Left lung (tissue), 10 donors: ENCODE measurements around the gene PRUNE2. TPM values are rescaled to one million over a fixed set of nuclear protein-coding genes. Genes with fewer than 3 reads are reported as not detected.
A peak's percentile ranks its signal among the peaks of the same experiment; 100 is the strongest.

ENCODE experiments used
- ATAC-seq: fragments of 200-7000 bp; cut with Tn5 transposase; one replicate; pipeline ENCODE4 v1.9.1; 2020; ENCODE audit warnings: moderate library complexity
- DNase-seq, 4 donors: peaks; one replicate each; pipeline ENCODE4 v3.0.0-alpha.2; 2013 to 2020
- H3K27ac ChIP-seq, 2 donors: fragments of 200-600 bp; sonication (generic) in 1 of 2; one replicate each; pipeline versions ENCODE4 v1.5.0 to v1.8.0; 2020 to 2021
- H3K27me3 ChIP-seq, 2 donors: fragments of 200-600 bp; sonication (generic) in 1 of 2; one replicate each; pipeline versions ENCODE4 v1.5.0 to v1.8.0; 2020 to 2021
- H3K36me3 ChIP-seq, 2 donors: fragments of 200-600 bp; sonication (generic) in 1 of 2; one replicate each; pipeline versions ENCODE4 v1.5.0 to v1.8.0; 2020 to 2021
- H3K4me1 ChIP-seq, 2 donors: fragments of 200-600 bp; one replicate each; pipeline ENCODE4 v1.8.0; 2021
- H3K4me3 ChIP-seq, 2 donors: fragments of 200-600 bp; sonication (generic) in 1 of 2; one replicate each; pipeline versions ENCODE4 v1.5.0 to v1.8.0; 2020 to 2021; ENCODE audit warnings: mild to moderate bottlenecking in 1 of 2
- H3K9me3 ChIP-seq, 2 donors: fragments of 200-600 bp; sonication (generic) in 1 of 2; one replicate each; pipeline versions ENCODE4 v1.5.0 to v1.8.0; 2020 to 2021
- CTCF ChIP-seq, 2 donors: fragments of 200-600 bp; sonication (generic) in 1 of 2; IDR thresholded peaks; one replicate each; pipeline versions ENCODE4 v1.5.0 to v1.8.0; 2021; ENCODE audit warnings: antibody characterized with exemption in 2 of 2
- intact Hi-C, 2 donors: fragments of 100-400 bp; cut with DNase I; formaldehyde crosslinking; loops; one replicate each; pipeline versions ENCODE4 v1.11.2 to v1.14.2; 2022
- polyA plus RNA-seq, 6 donors: library from polyadenylated mRNA; unstranded; fragments of 120-200 nt; gene quantifications; one replicate each; pipeline ENCODE4 v1.2.1, GENCODE V29; 2013; ENCODE audit not compliant: insufficient read length in 6 of 6
- total RNA-seq, 2 donors: library from RNA; stranded (reverse); fragmentation: NEBNext Ultra II Directional; extraction: Animal tissue kit (Norgen Biotek cat#: 25700); gene quantifications; one replicate each; pipeline ENCODE4 v1.2.1, GENCODE V29; 2021
- donor health status: DM: no; HTN: yes; CAD: no.
- donor health status: DM: no; HTN: no; CAD: no.

The PRUNE2 gene
- total and polyA plus RNA-seq, 8 donors, result 2.0 to 17.7 (median 4.1) TPM

- TF ChIP-seq CTCF (IDR thresholded peaks at IDR 0.05), result no peak
- peak overlapping the region in 1 of 2 donors; percentile 80 for H3K27ac ChIP-seq
- ATAC-seq, result no peak
Observed at GRCh38 chr9:76571743-76572146, 334.2 kb downstream of the PRUNE2 start.

DNA sequence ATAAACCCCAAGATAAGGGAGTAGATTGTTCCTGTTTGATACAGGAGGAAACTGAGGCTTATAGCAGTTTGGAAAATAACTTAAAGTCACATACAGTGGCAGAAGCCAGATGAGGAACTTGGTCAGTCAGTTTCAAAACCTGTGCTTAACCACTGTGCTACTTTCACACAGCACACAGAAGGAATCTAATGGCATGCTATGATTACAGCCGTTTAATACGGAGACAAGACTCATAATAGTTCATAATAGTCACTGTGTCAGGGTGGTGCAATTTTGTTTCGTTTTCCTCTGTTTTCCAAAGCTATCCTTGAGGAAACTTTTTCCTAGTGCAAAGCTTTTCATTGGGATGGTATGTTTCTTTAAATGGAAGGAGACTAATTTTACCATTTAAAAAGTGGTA is 334.6 kb downstream of the PRUNE2 start:
- intact Hi-C loops, result no loop called here
- H3K4me3 ChIP-seq, result peak overlapping the region; percentile 34 to 40
- peaks cover 0 to 6% of the 10 kb centered on the region in 2 donors for H3K9me3 ChIP-seq
- ATAC-seq (peak; percentile 61), DNase-seq (no peak)
- peaks cover 0 to 8% of the 10 kb centered on the region in 2 donors for H3K27me3 ChIP-seq
- no peaks in the 10 kb centered on the region for H3K36me3 ChIP-seq
- TF ChIP-seq CTCF (IDR thresholded peaks at IDR 0.05), result no peak
- peak overlapping the region in 1 of 2 donors; percentile 80 for H3K27ac ChIP-seq
- peaks cover 0 to 23% of the 10 kb centered on the region in 2 donors for H3K4me1 ChIP-seq

More at GRCh38 chr9:76571743-76572146, 334.2 kb downstream of the PRUNE2 start:
- no peaks in the 10 kb centered on the region for H3K36me3 ChIP-seq
- H3K9me3 ChIP-seq, result peaks cover 0 to 6% of the 10 kb centered on the region in 2 donors
- H3K27me3 ChIP-seq, result peaks cover 0 to 8% of the 10 kb centered on the region in 2 donors
- peak overlapping the region; percentile 34 to 40 for H3K4me3 ChIP-seq
- peaks cover 0 to 28% of the 10 kb centered on the region in 2 donors for H3K4me1 ChIP-seq
- peak in 1 of 4 donors; percentile 79 for DNase-seq
- intact Hi-C loops, result no loop called here

DNA sequence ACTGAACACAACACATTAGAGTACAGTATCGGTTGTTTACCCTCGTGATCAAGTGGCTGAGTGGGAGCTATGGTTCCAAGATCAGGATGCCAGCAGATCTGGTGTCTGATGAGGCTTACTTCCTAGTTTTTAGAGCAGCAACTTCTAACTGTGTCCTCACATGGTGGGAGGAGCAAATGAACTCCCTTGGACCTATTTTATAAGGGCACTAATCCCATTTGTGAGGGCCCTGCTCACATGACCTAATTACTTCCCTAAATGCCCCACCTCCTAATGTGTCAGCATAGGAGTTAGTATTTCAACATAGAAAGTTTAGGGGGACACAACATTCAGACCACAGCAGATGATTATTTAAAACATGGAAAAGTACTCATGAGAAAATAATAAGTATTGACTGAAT is 335.1 kb downstream of the PRUNE2 start:
- intact Hi-C loops, result no loop called here
- Histone ChIP-seq H3K9me3 (peaks cover 0 to 6% of the 10 kb centered on the region in 2 donors), H3K27me3 (peaks cover 0 to 8% of the 10 kb centered on the region in 2 donors), H3K4me3 (no peak overlapping the region), H3K27ac (peak overlapping the region in 1 of 2 donors; percentile 80), H3K36me3 (no peaks in the 10 kb centered on the region), H3K4me1 (peaks cover 0 to 23% of the 10 kb centered on the region in 2 donors)
- DNase-seq, result no peak
- no peak for TF ChIP-seq CTCF (IDR thresholded peaks at IDR 0.05)
- no peak for ATAC-seq

GRCh38 chr9:76567086-76567485 is 338.8 kb downstream of the PRUNE2 start:
- DNase-seq (no peak), ATAC-seq (no peak)
- no peaks in the 10 kb centered on the region for H3K36me3 ChIP-seq
- intact Hi-C loops, result no loop called here
- no peak overlapping the region for H3K4me3 ChIP-seq
- peaks cover 0 to 7% of the 10 kb centered on the region in 2 donors for H3K27me3 ChIP-seq
- no peak for TF ChIP-seq CTCF (IDR thresholded peaks at IDR 0.05)
- H3K27ac ChIP-seq, result no peak overlapping the region
- H3K9me3 ChIP-seq, result peaks cover 0 to 6% of the 10 kb centered on the region in 2 donors
- peaks cover 0 to 26% of the 10 kb centered on the region in 2 donors for H3K4me1 ChIP-seq

GRCh38 chr9:76564297-76564696 is 341.6 kb downstream of the PRUNE2 start:
- Histone ChIP-seq H3K27me3 (no peaks in the 10 kb centered on the region), H3K9me3 (no peaks in the 10 kb centered on the region), H3K4me3 (no peak overlapping the region), H3K27ac (no peak overlapping the region), H3K36me3 (no peaks in the 10 kb centered on the region), H3K4me1 (peaks cover 0 to 38% of the 10 kb centered on the region in 2 donors)
- DNase-seq, result no peak
- intact Hi-C loops, result no loop called here
- ATAC-seq, result no peak
- TF ChIP-seq CTCF (IDR thresholded peaks at IDR 0.05), result no peak
